ENCODE measurements around the gene ADARB2. TPM values are rescaled to one million over a fixed set of nuclear protein-coding genes. Genes with fewer than 3 reads are reported as not detected.

Gene ADARB2
- total and polyA plus RNA-seq, 2 experiments from 2014 or later = 2.0 to 5.0 TPM

DNA sequence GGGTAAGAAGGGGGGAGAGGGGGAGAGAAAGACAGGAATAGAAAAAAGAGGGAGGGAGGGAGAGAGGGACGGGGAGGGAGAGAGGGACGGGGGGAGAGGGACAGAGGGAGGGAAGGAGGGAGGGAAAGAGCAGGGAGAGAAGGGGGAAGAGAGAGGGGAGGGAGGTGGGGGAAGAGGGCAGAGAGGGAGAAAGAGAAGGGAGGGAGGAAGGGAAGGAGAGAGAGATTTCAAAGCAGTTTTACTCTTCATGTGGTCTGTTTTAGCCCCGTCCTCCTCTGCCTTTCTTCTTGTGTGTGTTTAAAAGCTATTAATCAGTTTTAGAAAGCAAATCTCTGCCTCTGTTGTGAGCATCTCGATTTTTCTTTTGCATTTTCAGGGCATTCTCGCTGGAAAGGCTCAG lies 444.2 kb downstream of the ADARB2 start (continued):
- no peak for TF ChIP-seq EZH2phosphoT487 (IDR thresholded peaks at IDR 0.05; ENCODE audit: unreplicated experiment)
- no peak for TF ChIP-seq NANOG (IDR thresholded peaks at IDR 0.05; ENCODE audit: borderline replicate concordance)
- no peak for TF ChIP-seq CREB1 (CRISPR knock-in tag; IDR thresholded peaks at IDR 0.05; ENCODE audit: low read depth)
- TF ChIP-seq, protein P1, sequence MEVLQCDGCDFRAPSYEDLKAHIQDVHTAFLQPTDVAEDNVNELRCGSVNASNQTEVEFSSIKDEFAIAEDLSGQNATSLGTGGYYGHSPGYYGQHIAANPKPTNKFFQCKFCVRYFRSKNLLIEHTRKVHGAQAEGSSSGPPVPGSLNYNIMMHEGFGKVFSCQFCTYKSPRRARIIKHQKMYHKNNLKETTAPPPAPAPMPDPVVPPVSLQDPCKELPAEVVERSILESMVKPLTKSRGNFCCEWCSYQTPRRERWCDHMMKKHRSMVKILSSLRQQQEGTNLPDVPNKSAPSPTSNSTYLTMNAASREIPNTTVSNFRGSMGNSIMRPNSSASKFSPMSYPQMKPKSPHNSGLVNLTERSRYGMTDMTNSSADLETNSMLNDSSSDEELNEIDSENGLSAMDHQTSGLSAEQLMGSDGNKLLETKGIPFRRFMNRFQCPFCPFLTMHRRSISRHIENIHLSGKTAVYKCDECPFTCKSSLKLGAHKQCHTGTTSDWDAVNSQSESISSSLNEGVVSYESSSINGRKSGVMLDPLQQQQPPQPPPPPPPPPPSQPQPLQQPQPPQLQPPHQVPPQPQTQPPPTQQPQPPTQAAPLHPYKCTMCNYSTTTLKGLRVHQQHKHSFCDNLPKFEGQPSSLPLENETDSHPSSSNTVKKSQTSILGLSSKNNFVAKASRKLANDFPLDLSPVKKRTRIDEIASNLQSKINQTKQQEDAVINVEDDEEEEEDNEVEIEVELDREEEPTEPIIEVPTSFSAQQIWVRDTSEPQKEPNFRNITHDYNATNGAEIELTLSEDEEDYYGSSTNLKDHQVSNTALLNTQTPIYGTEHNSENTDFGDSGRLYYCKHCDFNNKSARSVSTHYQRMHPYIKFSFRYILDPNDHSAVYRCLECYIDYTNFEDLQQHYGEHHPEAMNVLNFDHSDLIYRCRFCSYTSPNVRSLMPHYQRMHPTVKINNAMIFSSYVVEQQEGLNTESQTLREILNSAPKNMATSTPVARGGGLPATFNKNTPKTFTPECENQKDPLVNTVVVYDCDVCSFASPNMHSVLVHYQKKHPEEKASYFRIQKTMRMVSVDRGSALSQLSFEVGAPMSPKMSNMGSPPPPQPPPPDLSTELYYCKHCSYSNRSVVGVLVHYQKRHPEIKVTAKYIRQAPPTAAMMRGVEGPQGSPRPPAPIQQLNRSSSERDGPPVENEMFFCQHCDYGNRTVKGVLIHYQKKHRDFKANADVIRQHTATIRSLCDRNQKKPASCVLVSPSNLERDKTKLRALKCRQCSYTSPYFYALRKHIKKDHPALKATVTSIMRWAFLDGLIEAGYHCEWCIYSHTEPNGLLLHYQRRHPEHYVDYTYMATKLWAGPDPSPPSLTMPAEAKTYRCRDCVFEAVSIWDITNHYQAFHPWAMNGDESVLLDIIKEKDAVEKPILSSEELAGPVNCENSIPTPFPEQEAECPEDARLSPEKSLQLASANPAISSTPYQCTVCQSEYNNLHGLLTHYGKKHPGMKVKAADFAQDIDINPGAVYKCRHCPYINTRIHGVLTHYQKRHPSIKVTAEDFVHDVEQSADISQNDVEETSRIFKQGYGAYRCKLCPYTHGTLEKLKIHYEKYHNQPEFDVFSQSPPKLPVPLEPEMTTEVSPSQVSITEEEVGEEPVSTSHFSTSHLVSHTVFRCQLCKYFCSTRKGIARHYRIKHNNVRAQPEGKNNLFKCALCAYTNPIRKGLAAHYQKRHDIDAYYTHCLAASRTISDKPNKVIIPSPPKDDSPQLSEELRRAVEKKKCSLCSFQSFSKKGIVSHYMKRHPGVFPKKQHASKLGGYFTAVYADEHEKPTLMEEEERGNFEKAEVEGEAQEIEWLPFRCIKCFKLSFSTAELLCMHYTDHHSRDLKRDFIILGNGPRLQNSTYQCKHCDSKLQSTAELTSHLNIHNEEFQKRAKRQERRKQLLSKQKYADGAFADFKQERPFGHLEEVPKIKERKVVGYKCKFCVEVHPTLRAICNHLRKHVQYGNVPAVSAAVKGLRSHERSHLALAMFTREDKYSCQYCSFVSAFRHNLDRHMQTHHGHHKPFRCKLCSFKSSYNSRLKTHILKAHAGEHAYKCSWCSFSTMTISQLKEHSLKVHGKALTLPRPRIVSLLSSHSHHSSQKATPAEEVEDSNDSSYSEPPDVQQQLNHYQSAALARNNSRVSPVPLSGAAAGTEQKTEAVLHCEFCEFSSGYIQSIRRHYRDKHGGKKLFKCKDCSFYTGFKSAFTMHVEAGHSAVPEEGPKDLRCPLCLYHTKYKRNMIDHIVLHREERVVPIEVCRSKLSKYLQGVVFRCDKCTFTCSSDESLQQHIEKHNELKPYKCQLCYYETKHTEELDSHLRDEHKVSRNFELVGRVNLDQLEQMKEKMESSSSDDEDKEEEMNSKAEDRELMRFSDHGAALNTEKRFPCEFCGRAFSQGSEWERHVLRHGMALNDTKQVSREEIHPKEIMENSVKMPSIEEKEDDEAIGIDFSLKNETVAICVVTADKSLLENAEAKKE (CRISPR knock-in tag; IDR thresholded peaks at IDR 0.05) = no peak

DNA sequence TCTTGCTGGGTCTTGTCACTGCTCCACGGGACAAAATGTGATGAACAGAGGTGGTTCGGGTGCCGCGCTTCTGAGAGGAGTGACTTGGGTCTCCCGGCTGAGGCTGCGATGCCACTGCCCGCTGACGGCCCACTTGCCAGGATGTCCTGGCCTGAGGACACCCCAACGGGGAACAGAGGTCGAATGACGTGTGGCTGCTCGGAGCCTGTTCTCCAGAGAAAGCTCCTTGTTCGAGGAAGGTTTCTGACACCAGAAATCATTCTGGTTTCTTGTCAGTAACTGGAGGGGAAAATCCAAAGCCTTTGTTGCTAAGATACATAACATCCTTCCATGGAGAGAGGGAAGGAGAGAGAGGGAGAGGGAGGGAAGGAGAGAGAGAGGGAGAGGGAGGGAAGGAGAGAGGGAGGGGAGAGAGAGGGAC lies 444.7 kb downstream of the ADARB2 start:
- Mint-ChIP-seq H3K36me3 (ENCODE audit: low read depth) (peaks cover 3% of the 10 kb centered on the region; the same call in 1 of the 3 replicates), H3K27ac (peak overlapping the region; percentile 58; the same call in 1 of the 2 replicates), H3K4me1 (peaks cover 43% of the 10 kb centered on the region), H3K4me3 (no peak overlapping the region; the same call in 2 of the 3 replicates), H3K27me3 (ENCODE audit: insufficient read depth, low read depth, poor library complexity) (peaks cover 14% of the 10 kb centered on the region), H3K9me3 (peaks cover 4% of the 10 kb centered on the region; the same call in 1 of the 3 replicates)
- no peaks in the 10 kb centered on the region for H4K20me1 ChIP-seq (replicated peaks; ENCODE audit: insufficient read depth)
- DNase-seq (ENCODE audit: low spot score) = peak; percentile 74
- H3K27me3 ChIP-seq (ENCODE audit: insufficient read depth) = no peaks in the 10 kb centered on the region
- H3K4me2 ChIP-seq = peak overlapping the region; percentile 46
- 0 out of 2 replicates have a peak, but pooled peaks cover 4% of the 10 kb centered on the region for H3F3A ChIP-seq (replicated peaks; ENCODE audit: low read depth)
- ATAC-seq = no peak
- peak overlapping the region; percentile 42 for H3K27ac ChIP-seq (ENCODE audit: low read depth)
- no peaks in the 10 kb centered on the region for H3K36me3 ChIP-seq (ENCODE audit: insufficient read depth)
- H2AFZ ChIP-seq = no peak overlapping the region
- no peaks in the 10 kb centered on the region for H3K79me2 ChIP-seq (replicated peaks; ENCODE audit: insufficient read depth)
- no peaks in the 10 kb centered on the region for H3K9me2 ChIP-seq (ENCODE audit: insufficient read depth)
- no peak overlapping the region for H3K4me3 ChIP-seq
- H3K4me1 ChIP-seq (ENCODE audit: insufficient read depth) = peaks cover 27% of the 10 kb centered on the region
- TF ChIP-seq, protein P2, sequence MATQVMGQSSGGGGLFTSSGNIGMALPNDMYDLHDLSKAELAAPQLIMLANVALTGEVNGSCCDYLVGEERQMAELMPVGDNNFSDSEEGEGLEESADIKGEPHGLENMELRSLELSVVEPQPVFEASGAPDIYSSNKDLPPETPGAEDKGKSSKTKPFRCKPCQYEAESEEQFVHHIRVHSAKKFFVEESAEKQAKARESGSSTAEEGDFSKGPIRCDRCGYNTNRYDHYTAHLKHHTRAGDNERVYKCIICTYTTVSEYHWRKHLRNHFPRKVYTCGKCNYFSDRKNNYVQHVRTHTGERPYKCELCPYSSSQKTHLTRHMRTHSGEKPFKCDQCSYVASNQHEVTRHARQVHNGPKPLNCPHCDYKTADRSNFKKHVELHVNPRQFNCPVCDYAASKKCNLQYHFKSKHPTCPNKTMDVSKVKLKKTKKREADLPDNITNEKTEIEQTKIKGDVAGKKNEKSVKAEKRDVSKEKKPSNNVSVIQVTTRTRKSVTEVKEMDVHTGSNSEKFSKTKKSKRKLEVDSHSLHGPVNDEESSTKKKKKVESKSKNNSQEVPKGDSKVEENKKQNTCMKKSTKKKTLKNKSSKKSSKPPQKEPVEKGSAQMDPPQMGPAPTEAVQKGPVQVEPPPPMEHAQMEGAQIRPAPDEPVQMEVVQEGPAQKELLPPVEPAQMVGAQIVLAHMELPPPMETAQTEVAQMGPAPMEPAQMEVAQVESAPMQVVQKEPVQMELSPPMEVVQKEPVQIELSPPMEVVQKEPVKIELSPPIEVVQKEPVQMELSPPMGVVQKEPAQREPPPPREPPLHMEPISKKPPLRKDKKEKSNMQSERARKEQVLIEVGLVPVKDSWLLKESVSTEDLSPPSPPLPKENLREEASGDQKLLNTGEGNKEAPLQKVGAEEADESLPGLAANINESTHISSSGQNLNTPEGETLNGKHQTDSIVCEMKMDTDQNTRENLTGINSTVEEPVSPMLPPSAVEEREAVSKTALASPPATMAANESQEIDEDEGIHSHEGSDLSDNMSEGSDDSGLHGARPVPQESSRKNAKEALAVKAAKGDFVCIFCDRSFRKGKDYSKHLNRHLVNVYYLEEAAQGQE (IDR thresholded peaks at IDR 0.05; ENCODE audit: unreplicated experiment) = no peak
- TF ChIP-seq NANOG (IDR thresholded peaks at IDR 0.05; ENCODE audit: borderline replicate concordance) (no peak), JUNB (IDR thresholded peaks at IDR 0.05; ENCODE audit: unreplicated experiment) (no peak), CREB1 (CRISPR knock-in tag; IDR thresholded peaks at IDR 0.05; ENCODE audit: low read depth) (no peak), ZNF331 (CRISPR knock-in tag; IDR thresholded peaks at IDR 0.05; ENCODE audit: low read depth) (no peak), STAT1 (IDR thresholded peaks at IDR 0.05; ENCODE audit: unreplicated experiment) (no peak), EZH2 (IDR thresholded peaks at IDR 0.05; ENCODE audit: low read depth, unreplicated experiment) (no peak), ZNF114 (CRISPR knock-in tag; IDR thresholded peaks at IDR 0.05) (no peak), EZH2phosphoT487 (IDR thresholded peaks at IDR 0.05; ENCODE audit: unreplicated experiment) (no peak)
- TF ChIP-seq, protein P3, sequence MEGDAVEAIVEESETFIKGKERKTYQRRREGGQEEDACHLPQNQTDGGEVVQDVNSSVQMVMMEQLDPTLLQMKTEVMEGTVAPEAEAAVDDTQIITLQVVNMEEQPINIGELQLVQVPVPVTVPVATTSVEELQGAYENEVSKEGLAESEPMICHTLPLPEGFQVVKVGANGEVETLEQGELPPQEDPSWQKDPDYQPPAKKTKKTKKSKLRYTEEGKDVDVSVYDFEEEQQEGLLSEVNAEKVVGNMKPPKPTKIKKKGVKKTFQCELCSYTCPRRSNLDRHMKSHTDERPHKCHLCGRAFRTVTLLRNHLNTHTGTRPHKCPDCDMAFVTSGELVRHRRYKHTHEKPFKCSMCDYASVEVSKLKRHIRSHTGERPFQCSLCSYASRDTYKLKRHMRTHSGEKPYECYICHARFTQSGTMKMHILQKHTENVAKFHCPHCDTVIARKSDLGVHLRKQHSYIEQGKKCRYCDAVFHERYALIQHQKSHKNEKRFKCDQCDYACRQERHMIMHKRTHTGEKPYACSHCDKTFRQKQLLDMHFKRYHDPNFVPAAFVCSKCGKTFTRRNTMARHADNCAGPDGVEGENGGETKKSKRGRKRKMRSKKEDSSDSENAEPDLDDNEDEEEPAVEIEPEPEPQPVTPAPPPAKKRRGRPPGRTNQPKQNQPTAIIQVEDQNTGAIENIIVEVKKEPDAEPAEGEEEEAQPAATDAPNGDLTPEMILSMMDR (conservative IDR thresholded peaks at IDR 0.05; ENCODE audit: low read depth in 2 of 2) = no peak
- TF ChIP-seq, protein P4, sequence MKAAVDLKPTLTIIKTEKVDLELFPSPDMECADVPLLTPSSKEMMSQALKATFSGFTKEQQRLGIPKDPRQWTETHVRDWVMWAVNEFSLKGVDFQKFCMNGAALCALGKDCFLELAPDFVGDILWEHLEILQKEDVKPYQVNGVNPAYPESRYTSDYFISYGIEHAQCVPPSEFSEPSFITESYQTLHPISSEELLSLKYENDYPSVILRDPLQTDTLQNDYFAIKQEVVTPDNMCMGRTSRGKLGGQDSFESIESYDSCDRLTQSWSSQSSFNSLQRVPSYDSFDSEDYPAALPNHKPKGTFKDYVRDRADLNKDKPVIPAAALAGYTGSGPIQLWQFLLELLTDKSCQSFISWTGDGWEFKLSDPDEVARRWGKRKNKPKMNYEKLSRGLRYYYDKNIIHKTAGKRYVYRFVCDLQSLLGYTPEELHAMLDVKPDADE (IDR thresholded peaks at IDR 0.05) = no peak
